ENCODE data around the gene SRSF12. TPM values are rescaled to one million over a fixed set of nuclear protein-coding genes. Genes with fewer than 3 reads are reported as not detected.
A peak's percentile ranks its signal among the peaks of the same experiment; 100 is the strongest.

Gene SRSF12
- total RNA-seq (0.18 TPM in 1 of 2 replicates, not detected in the other), polyA plus RNA-seq (0.06 and 0.07 TPM in 2 replicates), polyA minus RNA-seq (0.47 TPM in 1 of 2 replicates, not detected in the other), Bru-seq, nascent RNA (percentile 20 among the genes with signal in this experiment), BruChase-seq, experiment 1, labeled RNA remaining after a 6-hour chase (percentile 17 among the genes with signal in this experiment), BruChase-seq, experiment 2, labeled RNA remaining after a 2-hour chase (percentile 24 among the genes with signal in this experiment)
- polyA plus RNA-seq (2011; cell fraction: cytosol; rRNA removed): 0.09 and 0.11 TPM in 2 replicates
- 0.16 and 0.21 TPM in 2 replicates for polyA plus RNA-seq (2011; cell fraction: nucleus; rRNA removed)
- polyA plus RNA-seq (2012): 0.05 TPM in 1 of 2 replicates, not detected in the other
- not detected for polyA minus RNA-seq (2011; cell fraction: cytosol; rRNA and poly(A)+ RNA removed)
- polyA minus RNA-seq (2011; cell fraction: nucleus; rRNA and poly(A)+ RNA removed): 0.34 TPM in 1 of 2 replicates, not detected in the other
- long read RNA-seq, partial matches to known transcripts: 0 of 1 reads
- long read RNA-seq, other reads (novel, unspliced or antisense): 0 of 1 reads

GRCh38 chr6:89117211-89118108 lies at the start of gene SRSF12:
TSS of gene SRSF12 (minus strand) at chr6:89118071. CDS start at chr6:89117887, 184 bp downstream.
- H3K9me1 ChIP-seq (replicated peaks; ENCODE audit: control insufficient read depth, extremely low read depth, insufficient read depth, low read length): no peaks in the 10 kb centered on the region
- peak within 1 kb of the TSS; percentile 89 for H2AFZ ChIP-seq (ENCODE audit: low read depth, low read length)
- dilution Hi-C loops (cut with MboI; ENCODE audit: extremely low pct_ligation_motif_present, low sequenced_read_pairs) (no loop called here), intact Hi-C loops (cut with micrococcal nuclease) (no loop called here)
- BruUV-seq (replicated peaks): no TSS peak
- POLR2A ChIA-PET: interaction anchor here (1.5 kb wide), 1 partner anchor 37 kb away, joined by 3 read pairs; the partner anchor contains the start of gene PNRC1
- H3K4me3 ChIP-seq (replicated peaks in 1 of 3; ENCODE audit: insufficient read depth in 1 of 3, low read depth in 1 of 3, low read length in 3 of 3): peak within 1 kb of the TSS; percentile 33 to 66 (median 52)
- peaks cover 9% of the 10 kb centered on the region for H3K4me1 ChIP-seq (ENCODE audit: control insufficient read depth, extremely low read depth, insufficient read depth, low read length)
- H3K9ac ChIP-seq (replicated peaks; ENCODE audit: extremely low read depth, insufficient read depth, low read length): peak within 1 kb of the TSS; percentile 26
- FAIRE-seq (no peak), DNase-seq (ENCODE audit: low read depth, low spot score) (peak; percentile 30)
- no peak within 1 kb of the TSS for H3K27ac ChIP-seq (ENCODE audit: insufficient read depth, low read depth, low read length)
- peaks cover 10 to 26% of the 10 kb centered on the region in 2 experiments for H3K27me3 ChIP-seq (ENCODE audit: control insufficient read depth in 2 of 2, insufficient read depth in 2 of 2, low read length in 2 of 2)
- no peaks in the 10 kb centered on the region for H4K20me1 ChIP-seq (replicated peaks; ENCODE audit: control insufficient read depth, extremely low read depth, insufficient read depth, low read length)
- H3K4me2 ChIP-seq (ENCODE audit: insufficient read depth, low read length): peak within 1 kb of the TSS; percentile 90
- no peaks in the 10 kb centered on the region for H3K9me3 ChIP-seq (replicated peaks; ENCODE audit: control insufficient read depth, insufficient read depth, low read length)
- no peaks in the 10 kb centered on the region for H3K36me3 ChIP-seq (ENCODE audit: control insufficient read depth in 2 of 2, extremely low read depth in 1 of 2, insufficient read depth in 2 of 2, low read length in 2 of 2)
- TF ChIP-seq JUN (IDR thresholded peaks at IDR 0.05; ENCODE audit: borderline replicate concordance, insufficient read depth, insufficient read length, low read depth) (no peak), EZH2 (IDR thresholded peaks at IDR 0.05; ENCODE audit: borderline replicate concordance, low read depth, low read length, severe bottlenecking) (peak; percentile 71), POLR2AphosphoS5 (IDR thresholded peaks at IDR 0.05; ENCODE audit: insufficient read depth, low read depth, low read length) (no peak)
- CTCF ChIA-PET: interaction anchor here (1.0 to 1.3 kb wide), 3 partner anchors 37 to 135 kb away, joined by 3 to 5 read pairs (median 5); partner anchors contain the start of gene PNRC1
- H3K79me2 ChIP-seq (ENCODE audit: control insufficient read depth, insufficient read depth, low read length): no peaks in the 10 kb centered on the region

GRCh38 chr6:89162047-89162371 lies 44.1 kb upstream of the SRSF12 start:
- DNase-seq (ENCODE audit: low read depth, low spot score) (no peak), FAIRE-seq (no peak)
- dilution Hi-C loops (cut with MboI; ENCODE audit: extremely low pct_ligation_motif_present, low sequenced_read_pairs): no loop called here
- Histone ChIP-seq H4K20me1 (replicated peaks; ENCODE audit: control insufficient read depth, extremely low read depth, insufficient read depth, low read length) (no peaks in the 10 kb centered on the region), H3K9me1 (replicated peaks; ENCODE audit: control insufficient read depth, extremely low read depth, insufficient read depth, low read length) (no peaks in the 10 kb centered on the region), H3K36me3 (ENCODE audit: control insufficient read depth in 2 of 2, extremely low read depth in 1 of 2, insufficient read depth in 2 of 2, low read length in 2 of 2) (peaks cover 0 to 3% of the 10 kb centered on the region in 2 experiments), H3K27me3 (ENCODE audit: control insufficient read depth in 2 of 2, insufficient read depth in 2 of 2, low read length in 2 of 2) (no peaks in the 10 kb centered on the region), H3K9ac (replicated peaks; ENCODE audit: extremely low read depth, insufficient read depth, low read length) (no peak overlapping the region), H3K9me3 (replicated peaks; ENCODE audit: control insufficient read depth, insufficient read depth, low read length) (no peaks in the 10 kb centered on the region), H3K79me2 (ENCODE audit: control insufficient read depth, insufficient read depth, low read length) (no peaks in the 10 kb centered on the region), H3K4me2 (ENCODE audit: insufficient read depth, low read length) (no peak overlapping the region), H3K4me3 (replicated peaks in 1 of 3; ENCODE audit: insufficient read depth in 1 of 3, low read depth in 1 of 3, low read length in 3 of 3) (no peak overlapping the region), H3K27ac (ENCODE audit: insufficient read depth, low read depth, low read length) (no peak overlapping the region), H2AFZ (ENCODE audit: low read depth, low read length) (no peak overlapping the region), H3K4me1 (ENCODE audit: control insufficient read depth, extremely low read depth, insufficient read depth, low read length) (no peaks in the 10 kb centered on the region)
- no peak for TF ChIP-seq CTCF (IDR thresholded peaks at IDR 0.05; ENCODE audit: extremely low read depth in 1 of 2, insufficient read depth in 1 of 2, low read depth in 1 of 2, low read length in 2 of 2)
- no peak for TF ChIP-seq POLR2AphosphoS5 (IDR thresholded peaks at IDR 0.05; ENCODE audit: insufficient read depth, low read depth, low read length)
- no peak for TF ChIP-seq JUN (IDR thresholded peaks at IDR 0.05; ENCODE audit: borderline replicate concordance, insufficient read depth, insufficient read length, low read depth)
- TF ChIP-seq EZH2 (IDR thresholded peaks at IDR 0.05; ENCODE audit: borderline replicate concordance, low read depth, low read length, severe bottlenecking): no peak
- no peak for TF ChIP-seq FOS (IDR thresholded peaks at IDR 0.05; ENCODE audit: borderline replicate concordance, insufficient read depth, low read length)
- no peak for TF ChIP-seq MAX (IDR thresholded peaks at IDR 0.05; ENCODE audit: insufficient read depth, insufficient read length)
- TF ChIP-seq GATA2 (IDR thresholded peaks at IDR 0.05; ENCODE audit: insufficient read depth, insufficient read length, low read depth, low read length): no peak
- TF ChIP-seq MYC (IDR thresholded peaks at IDR 0.05; ENCODE audit: low read depth, low read length): no peak
- TF ChIP-seq POLR2A (IDR thresholded peaks at IDR 0.05; ENCODE audit: low read depth, low read length): no peak
- POLR2A ChIA-PET: no interaction called here
- CTCF ChIA-PET: interaction anchor here (0.7 to 1.1 kb wide), 2 partner anchors 8 to 81 kb away, joined by 3 read pairs; no protein-coding TSS in a partner anchor
- intact Hi-C loops (cut with micrococcal nuclease): no loop called here
- BruUV-seq (replicated peaks): no TSS peak

Measured in endothelial cell of umbilical vein (primary cell).